Measurements from ENCODE around the gene OR2F2. TPM values are rescaled to one million over a fixed set of nuclear protein-coding genes. Genes with fewer than 3 reads are reported as not detected.

The OR2F2 gene
- polyA plus RNA-seq, 3 donors, result not detected

GRCh38 chr7:143913945-143914615 is 21.0 kb upstream of the OR2F2 start:
- DNase-seq, result no peak

GRCh38 chr7:143914938-143915652 is 19.9 kb upstream of the OR2F2 start:
- DNase-seq, result no peak

- no peak for DNase-seq
Measured at GRCh38 chr7:143924851-143925250, 10.2 kb upstream of the OR2F2 start.

- no peak for DNase-seq
Measured at GRCh38 chr7:143929224-143929920, 5.7 kb upstream of the OR2F2 start.

- no peak for DNase-seq
Measured at GRCh38 chr7:143931739-143932138, 3.3 kb upstream of the OR2F2 start.

- DNase-seq, result no peak
Measured at GRCh38 chr7:143936087-143937009, 1.3 kb downstream of the OR2F2 start.

GRCh38 chr7:143938379-143939243 is 3.6 kb downstream of the OR2F2 start:
- DNase-seq, result no peak

GRCh38 chr7:143945423-143945822 is 10.4 kb downstream of the OR2F2 start:
- no peak for DNase-seq

- no peak for DNase-seq
Measured at GRCh38 chr7:143947111-143947510, 12.1 kb downstream of the OR2F2 start.

GRCh38 chr7:143948733-143949132 is 13.7 kb downstream of the OR2F2 start:
- no peak for DNase-seq

GRCh38 chr7:143953421-143953820 is 18.4 kb downstream of the OR2F2 start:
- DNase-seq, result no peak

- DNase-seq, result no peak
Measured at GRCh38 chr7:143954135-143954534, 19.1 kb downstream of the OR2F2 start.

GRCh38 chr7:143954544-143954943 is 19.5 kb downstream of the OR2F2 start, which contains the start of gene OR2F1:
TSS of gene OR2F1 (plus strand) at chr7:143954844. CDS start at chr7:143959971, 5,127 bp downstream.
- DNase-seq, result no peak

- no peak for DNase-seq
Measured at GRCh38 chr7:143958781-143959180, 23.7 kb downstream of the OR2F2 start.

GRCh38 chr7:143960813-143961610 is 26.0 kb downstream of the OR2F2 start:
- no peak for DNase-seq

GRCh38 chr7:143965280-143965679 is 30.2 kb downstream of the OR2F2 start:
- no peak for DNase-seq

GRCh38 chr7:143967398-143967797 is 32.4 kb downstream of the OR2F2 start:
- no peak for DNase-seq

- DNase-seq, result no peak
Measured at GRCh38 chr7:143973870-143974416, 38.9 kb downstream of the OR2F2 start.

GRCh38 chr7:143974459-143974858 is 39.4 kb downstream of the OR2F2 start:
- no peak for DNase-seq

- no peak for DNase-seq
Measured at GRCh38 chr7:143975617-143976016, 40.6 kb downstream of the OR2F2 start.

Measured in renal pelvis (tissue), 4 donors.